HG03108 (cell line): ENCODE results near the gene LSM7.
"Not testable (repeated sequence)": the region's sequence is repeated elsewhere in the genome, so short reads cannot be mapped to it uniquely, and the experiment has no call there.

ENCODE experiments used
- ATAC-seq: cut with Tn5 transposase; IDR thresholded peaks from one replicate; pipeline ENCODE4 v1.9.1; 2021; ENCODE audit warnings: moderate library complexity; ENCODE audit not compliant: unreplicated experiment

Gene LSM7

DNA sequence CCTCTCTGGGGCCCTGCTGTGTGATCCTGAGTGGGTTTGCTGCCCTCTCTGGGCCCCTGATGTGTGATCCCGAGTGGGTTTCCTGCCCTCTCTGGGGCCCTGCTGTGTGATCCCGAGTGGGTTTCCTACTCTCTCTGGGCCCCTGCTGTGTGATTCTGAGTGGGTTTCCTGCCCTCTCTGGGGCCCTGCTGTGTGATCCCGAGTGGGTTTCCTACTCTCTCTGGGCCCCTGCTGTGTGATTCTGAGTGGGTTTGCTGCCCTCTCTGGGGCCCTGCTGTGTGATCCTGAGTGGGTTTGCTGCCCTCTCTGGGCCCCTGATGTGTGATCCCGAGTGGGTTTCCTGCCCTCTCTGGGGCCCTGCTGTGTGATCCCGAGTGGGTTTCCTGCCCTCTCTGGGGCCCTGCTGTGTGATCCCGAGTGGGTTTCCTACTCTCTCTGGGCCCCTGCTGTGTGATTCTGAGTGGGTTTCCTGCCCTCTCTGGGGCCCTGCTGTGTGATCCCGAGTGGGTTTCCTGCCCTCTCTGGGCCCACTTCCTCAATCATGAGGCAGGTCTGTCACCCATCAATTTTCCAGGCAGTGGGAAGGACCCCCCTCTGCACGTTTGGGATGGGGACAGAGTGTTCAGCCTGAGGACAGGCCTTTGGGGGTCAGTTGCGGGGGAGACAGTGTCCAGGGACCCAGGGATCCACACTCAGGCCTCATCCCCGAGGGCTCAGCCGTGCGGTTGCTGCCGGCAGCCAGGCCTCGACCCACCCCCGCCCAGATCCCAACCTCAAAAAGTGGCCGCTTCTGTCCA is 46.9 kb downstream of the LSM7 start:
- not testable (repeated sequence) for ATAC-seq

DNA sequence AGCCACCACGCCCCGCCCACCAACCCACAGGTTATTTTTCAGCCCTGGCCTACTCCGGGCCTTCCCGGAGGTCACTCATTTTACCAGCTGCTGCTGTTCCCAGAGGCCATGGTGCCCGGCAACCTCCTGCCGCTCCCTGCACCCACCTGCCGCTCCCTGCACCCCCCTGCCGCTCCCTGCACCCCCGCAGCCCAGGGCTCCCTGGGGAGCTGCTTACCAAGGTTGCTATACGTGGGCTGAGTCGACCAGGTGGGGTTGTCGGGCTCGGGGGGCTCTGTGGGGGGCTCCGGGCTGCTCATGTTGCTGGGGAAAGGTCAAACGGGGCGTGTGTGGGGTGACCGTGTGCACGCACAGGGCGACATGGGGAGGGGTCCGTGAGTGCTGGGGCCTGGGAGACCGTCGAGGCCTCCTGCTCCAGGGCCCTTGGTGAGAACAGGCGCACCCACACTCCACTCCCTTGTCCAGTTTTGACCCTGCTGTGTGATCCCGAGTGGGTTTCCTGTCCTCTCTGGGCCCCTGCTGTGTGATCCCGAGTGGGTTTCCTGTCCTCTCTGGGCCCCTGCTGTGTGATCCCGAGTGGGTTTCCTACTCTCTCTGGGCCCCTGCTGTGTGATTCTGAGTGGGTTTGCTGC is 47.6 kb downstream of the LSM7 start:
- no peak for ATAC-seq

DNA sequence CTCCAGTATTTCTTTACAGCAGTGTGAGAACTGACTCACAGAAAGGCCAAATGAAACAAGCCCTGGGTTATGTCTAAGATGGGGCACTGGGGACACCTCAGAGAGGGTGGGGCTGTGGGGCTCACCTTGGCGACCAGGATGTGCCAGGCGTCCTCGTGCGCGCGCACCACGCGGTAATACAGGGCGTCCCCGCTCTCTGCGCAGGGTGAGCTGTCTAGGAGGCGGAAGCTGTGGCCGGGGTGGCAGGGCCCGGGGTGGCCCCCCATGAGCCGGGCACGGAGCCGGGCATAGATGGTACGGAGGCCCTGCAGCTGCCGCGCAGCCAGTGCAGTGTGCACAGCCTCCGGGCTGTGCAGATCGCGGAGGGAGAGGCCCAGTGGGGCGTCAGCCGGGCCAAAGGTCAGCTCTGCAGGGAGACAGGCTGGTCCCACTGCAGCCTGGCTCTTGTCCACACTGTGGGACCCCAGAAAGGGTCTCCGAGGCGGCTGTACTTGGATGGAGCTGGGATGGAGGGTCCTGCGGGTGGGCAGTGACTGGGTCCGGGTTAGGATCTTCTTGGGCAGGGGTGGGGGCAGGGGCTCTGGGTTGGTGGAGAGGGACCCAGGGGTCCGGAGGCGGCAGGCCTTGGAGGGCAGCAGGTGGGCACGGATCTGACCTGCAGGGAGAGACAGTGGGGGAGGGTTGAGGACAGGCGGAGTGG is 49.8 kb downstream of the LSM7 start:
- ATAC-seq: no peak

DNA sequence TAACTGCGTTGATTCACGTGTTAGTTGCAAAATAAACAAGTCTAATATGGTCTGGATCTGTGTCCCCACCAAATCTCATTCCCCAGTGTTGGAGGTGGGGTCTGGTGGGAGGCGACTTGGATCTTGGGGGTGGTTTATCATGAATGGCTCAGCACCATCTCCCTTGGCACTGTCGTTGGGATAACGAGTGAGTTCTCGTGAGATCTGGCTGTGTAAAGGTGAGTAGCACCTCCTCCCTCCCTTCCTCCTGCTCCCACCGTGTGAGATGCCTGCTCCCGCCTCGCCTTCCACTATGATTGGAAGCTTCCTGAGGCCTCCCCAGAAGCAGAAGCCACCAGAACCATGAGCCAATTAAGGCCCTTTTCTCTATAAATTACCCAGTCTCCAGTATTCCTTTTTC is 51.2 kb downstream of the LSM7 start:
- no peak for ATAC-seq

DNA sequence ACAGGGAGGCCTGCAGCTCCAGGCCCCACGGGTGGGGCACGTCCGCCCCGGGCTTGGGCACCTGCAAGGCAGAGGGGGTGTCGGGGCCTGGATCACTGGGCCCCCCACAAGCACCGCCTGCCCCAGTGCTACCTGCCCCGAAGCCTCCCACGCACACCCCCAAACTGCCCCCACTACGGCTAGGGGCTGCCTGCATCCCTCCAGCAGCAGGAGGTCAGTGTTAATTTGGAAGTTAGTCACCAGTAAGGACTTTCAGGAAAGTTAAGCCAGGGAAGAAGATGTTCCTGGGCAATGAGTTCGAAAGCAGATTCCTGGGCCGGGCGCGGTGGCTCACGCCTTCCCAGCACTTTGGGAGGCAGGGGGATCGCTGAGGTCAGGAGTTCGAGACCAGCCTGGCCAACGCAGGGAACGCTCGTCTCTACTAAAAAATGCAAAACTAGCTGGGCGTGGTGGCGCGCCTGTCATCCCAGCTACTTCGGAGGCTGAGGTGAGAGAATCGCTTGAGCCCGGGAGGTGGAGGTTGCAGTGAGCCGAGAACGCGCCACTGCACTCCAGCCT is 51.9 kb downstream of the LSM7 start:
- no peak for ATAC-seq

DNA sequence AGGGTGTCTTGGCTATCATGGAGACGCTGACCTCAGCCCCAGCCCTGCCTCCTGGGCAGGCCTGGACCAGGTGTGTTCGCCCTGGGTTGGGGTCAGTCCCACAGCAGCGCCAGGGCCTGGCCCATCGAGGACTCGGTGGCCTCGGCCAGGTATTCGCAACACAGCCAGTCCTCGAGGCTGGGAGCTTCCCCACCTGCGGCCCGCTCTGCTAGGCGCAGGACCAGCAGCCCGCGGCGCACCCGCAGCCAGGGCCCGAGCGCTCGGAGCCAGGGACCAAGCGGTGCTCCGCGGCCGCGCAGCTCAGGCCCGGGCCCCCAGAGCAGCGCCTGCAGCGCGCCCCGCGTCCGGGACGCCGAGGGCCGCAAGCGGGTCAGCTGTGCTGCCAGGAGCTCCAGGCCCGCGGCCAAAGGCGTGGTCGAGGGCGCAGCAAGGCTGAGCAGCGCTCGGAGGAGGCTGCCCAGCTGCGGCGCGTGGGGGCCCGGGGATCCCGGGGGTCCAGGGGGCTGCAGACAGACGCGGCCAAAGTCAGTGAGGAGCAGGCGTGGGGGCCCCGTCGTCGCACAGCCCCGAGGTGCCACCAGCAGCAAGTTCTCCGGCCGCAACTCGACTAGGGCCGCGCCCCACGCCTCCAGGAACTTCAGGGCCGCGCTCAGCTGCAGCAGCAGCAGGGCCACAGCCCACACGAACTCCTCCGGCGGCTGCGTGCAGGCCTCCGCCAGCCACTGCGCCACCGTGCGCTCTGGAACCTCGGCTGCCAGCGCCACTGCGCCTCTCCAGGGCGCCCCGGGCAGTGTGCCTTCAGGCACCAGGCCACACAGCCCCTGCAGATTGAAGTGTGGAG is 52.6 kb downstream of the LSM7 start:
- no peak for ATAC-seq

DNA sequence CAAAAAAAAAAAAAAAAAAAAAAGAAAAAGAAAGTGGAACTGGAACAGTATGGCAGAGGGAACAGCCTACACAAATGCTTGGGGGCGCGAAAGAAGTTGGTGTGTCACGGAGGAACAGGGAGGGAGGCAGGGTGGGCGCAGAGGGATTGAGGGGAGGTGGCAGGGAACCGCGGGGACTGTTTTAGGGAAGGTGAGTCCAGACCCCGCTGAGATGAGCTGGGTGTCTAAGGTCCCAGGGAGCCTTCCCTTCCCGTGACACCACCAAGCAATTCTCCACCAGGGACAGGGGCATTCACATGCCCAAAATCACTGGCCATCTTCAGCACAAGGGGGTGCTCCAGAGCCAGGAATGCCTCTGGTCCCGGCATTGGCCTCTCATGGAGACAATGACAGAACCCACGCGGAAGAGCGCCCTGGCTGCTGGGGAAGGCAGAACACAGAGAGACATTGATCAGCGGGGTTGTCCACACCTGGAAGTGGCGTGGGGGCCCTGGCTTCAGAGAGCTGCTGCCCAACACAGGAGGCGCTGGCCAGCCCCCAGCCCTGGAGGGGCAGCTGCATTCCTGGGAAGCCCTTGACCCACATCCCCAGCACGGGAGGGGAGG is 53.4 kb downstream of the LSM7 start:
- no peak for ATAC-seq

DNA sequence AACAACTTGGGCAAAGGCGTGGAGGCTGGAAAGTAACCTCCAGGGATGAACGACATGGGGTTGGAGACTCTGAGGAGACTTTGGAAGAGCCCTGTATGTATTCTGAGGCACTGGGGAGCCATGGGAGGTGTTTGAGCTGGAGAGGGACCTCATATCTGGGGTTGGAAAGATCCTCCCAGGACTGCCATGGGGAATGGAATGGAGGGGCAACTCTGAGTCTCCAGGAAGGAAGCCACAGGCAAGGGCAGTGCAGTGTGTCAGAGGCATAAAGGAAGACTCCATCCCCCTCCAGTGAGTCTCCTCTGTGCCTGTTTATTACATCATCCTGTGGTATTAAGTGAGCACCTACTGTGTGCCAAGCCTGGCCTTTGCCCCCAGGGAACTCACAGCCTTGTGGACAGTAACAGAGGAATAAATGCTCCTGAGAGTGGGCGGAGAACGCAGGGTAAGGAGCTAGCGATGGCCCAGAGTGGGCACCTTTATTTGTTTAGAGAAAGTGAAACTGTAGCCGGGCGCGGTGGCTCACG is 54.1 kb downstream of the LSM7 start:
- ATAC-seq: no peak

DNA sequence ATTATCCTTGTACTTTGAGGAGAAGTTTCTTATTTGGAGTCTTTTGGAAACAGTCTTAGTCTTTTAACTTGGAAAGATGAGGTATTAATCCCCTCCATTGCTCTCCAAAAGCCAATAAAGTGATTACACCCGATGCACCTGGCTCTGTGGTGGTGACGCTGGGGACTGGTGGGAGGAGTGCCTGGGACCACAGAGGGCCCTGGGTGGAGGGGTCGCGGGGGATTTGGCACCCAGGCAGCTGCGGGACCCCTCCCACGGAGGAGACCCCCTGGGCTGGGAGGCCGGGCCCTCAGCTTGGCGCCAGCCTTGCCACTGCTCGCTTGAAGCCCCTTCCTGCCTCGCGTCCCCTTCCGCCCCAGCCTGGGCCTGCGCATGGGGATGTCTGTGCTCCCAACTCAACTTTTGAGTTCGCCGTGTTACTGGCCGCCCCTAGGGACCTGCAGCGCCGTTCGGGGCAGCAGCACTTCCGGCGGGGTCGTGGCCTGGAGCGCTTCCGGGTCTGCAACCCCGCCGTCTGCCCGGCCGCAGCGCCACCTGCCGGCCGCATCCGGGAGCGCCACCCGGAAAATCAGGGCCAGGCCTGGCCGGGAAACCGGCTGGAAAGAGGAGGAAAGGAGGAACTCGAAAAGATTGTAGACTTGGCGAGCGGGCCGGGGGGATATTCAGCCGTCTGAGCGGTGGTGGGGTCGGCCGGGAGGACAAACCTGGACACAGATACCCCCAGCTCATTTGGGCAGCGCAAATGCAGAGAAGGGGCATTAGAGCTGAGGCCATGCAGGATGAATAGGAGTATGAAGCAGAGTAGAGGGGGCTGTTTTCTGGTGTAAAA is 54.8 kb downstream of the LSM7 start:
- peak; percentile 27 for ATAC-seq
